ENCODE results near the gene STX1B. TPM values are rescaled to one million over a fixed set of nuclear protein-coding genes. Genes with fewer than 3 reads are reported as not detected.

STX1B gene
- total and polyA plus RNA-seq, 9 donors: 0.34 to 1.5 (median 0.94) TPM

GRCh38 chr16:30982548-30983288, 27.7 kb downstream of the STX1B start:
- WGBS, 3 donors: 71 to 77% (median 73%) methylated on average over 17 of the region's 17 CpGs
- Histone ChIP-seq H3K9me3 (no peaks in the 10 kb centered on the region), H3K27me3 (no peaks in the 10 kb centered on the region), H3K4me1 (ENCODE audit: insufficient read depth) (peaks cover 8% of the 10 kb centered on the region), H3K27ac (no peak overlapping the region), H3K4me3 (no peak overlapping the region), H3K36me3 (no peaks in the 10 kb centered on the region)
- TF ChIP-seq POLR2A (IDR thresholded peaks at IDR 0.05) (no peak), CTCF (IDR thresholded peaks at IDR 0.05) (no peak)
- intact Hi-C loops (cut with DNase I): loop anchor here in 3 of 4 donors (5.0 to 10.0 kb wide), 5 partner anchors 52 to 892 kb away; partner anchors contain the start of genes ZNF267 (in 2 of the 3), STX4 (in 1 of the 3) and ZNF843 (in 1 of the 3)
- DNase-seq: no peak

GRCh38 chr16:30980959-30981358, 29.5 kb downstream of the STX1B start:
- WGBS, 3 donors: 90 to 94% (median 92%) methylated on average over 14 of the region's 14 CpGs

GRCh38 chr16:30980434-30980833, 30.0 kb downstream of the STX1B start:
- Histone ChIP-seq H3K4me1 (ENCODE audit: insufficient read depth) (peaks cover under 1% of the 10 kb centered on the region), H3K27ac (no peak overlapping the region), H3K36me3 (no peaks in the 10 kb centered on the region), H3K9me3 (no peaks in the 10 kb centered on the region), H3K27me3 (no peaks in the 10 kb centered on the region), H3K4me3 (no peak overlapping the region)
- intact Hi-C loops (cut with DNase I): loop anchor here in 3 of 4 donors (5.0 to 10.0 kb wide), 5 partner anchors 54 to 894 kb away; partner anchors contain the start of genes ZNF267 (in 2 of the 3), STX4 (in 1 of the 3) and ZNF843 (in 1 of the 3)
- TF ChIP-seq POLR2A (IDR thresholded peaks at IDR 0.05) (no peak), EP300 (IDR thresholded peaks at IDR 0.05) (no peak)
- 84 to 89% (median 84%) methylated on average over 29 of the region's 29 CpGs for WGBS, 3 donors
- no peak for DNase-seq

More at GRCh38 chr16:30980959-30981358, 29.5 kb downstream of the STX1B start:
- TF ChIP-seq EP300 (IDR thresholded peaks at IDR 0.05) (no peak), CTCF (IDR thresholded peaks at IDR 0.05) (no peak), POLR2A (IDR thresholded peaks at IDR 0.05) (no peak)
- Histone ChIP-seq H3K27me3 (no peaks in the 10 kb centered on the region), H3K4me3 (no peak overlapping the region), H3K27ac (no peak overlapping the region), H3K36me3 (no peaks in the 10 kb centered on the region), H3K4me1 (ENCODE audit: insufficient read depth) (peaks cover 5% of the 10 kb centered on the region), H3K9me3 (no peaks in the 10 kb centered on the region)
- intact Hi-C loops (cut with DNase I): loop anchor here in 3 of 4 donors (5.0 to 10.0 kb wide), 5 partner anchors 54 to 894 kb away; partner anchors contain the start of genes ZNF267 (in 2 of the 3), STX4 (in 1 of the 3) and ZNF843 (in 1 of the 3)
- no peak for DNase-seq

GRCh38 chr16:30980023-30980371, 30.4 kb downstream of the STX1B start:
- Histone ChIP-seq H3K4me3 (no peak overlapping the region), H3K27me3 (no peaks in the 10 kb centered on the region), H3K36me3 (no peaks in the 10 kb centered on the region), H3K9me3 (no peaks in the 10 kb centered on the region), H3K4me1 (ENCODE audit: insufficient read depth) (no peaks in the 10 kb centered on the region), H3K27ac (no peak overlapping the region)
- DNase-seq: no peak
- TF ChIP-seq EP300 (IDR thresholded peaks at IDR 0.05) (no peak), POLR2A (IDR thresholded peaks at IDR 0.05) (no peak), CTCF (IDR thresholded peaks at IDR 0.05) (no peak)
- 80 to 83% (median 81%) methylated on average over 15 of the region's 15 CpGs for WGBS, 3 donors
- intact Hi-C loops (cut with DNase I): loop anchor here in 3 of 4 donors (5.0 to 10.0 kb wide), 5 partner anchors 55 to 895 kb away; partner anchors contain the start of genes ZNF267 (in 2 of the 3), STX4 (in 1 of the 3) and ZNF843 (in 1 of the 3)

Measured in ovary (tissue), 9 donors.